ENCODE measurements around the gene UBTD2. TPM values are rescaled to one million over a fixed set of nuclear protein-coding genes. Genes with fewer than 3 reads are reported as not detected.

UBTD2 gene
- total RNA-seq, 4 donors from 2014 or later, result 19.4 to 31.0 (median 26.2) TPM

GRCh38 chr5:172319708-172320441, 36.3 kb upstream of the UBTD2 start:
- no peaks in the 10 kb centered on the region for H3K36me3 ChIP-seq
- 58 to 62% methylated on average over 4 of the region's 4 CpGs for WGBS, 2 donors
- no peak for DNase-seq (ENCODE audit: low spot score in 2 of 2)
- no peak for TF ChIP-seq POLR2A (IDR thresholded peaks at IDR 0.05)
- TF ChIP-seq EP300 (IDR thresholded peaks at IDR 0.05), result no peak
- TF ChIP-seq CTCF (IDR thresholded peaks at IDR 0.05), result no peak
- H3K4me1 ChIP-seq, result peaks cover 0 to 8% (median 2%) of the 10 kb centered on the region in 4 donors
- no peaks in the 10 kb centered on the region for H3K27me3 ChIP-seq
- H3K9me3 ChIP-seq, result no peaks in the 10 kb centered on the region
- H3K4me3 ChIP-seq, result no peak overlapping the region
- peak overlapping the region in 1 of 4 donors; percentile 6 for H3K27ac ChIP-seq

- H3K9me3 ChIP-seq, result no peaks in the 10 kb centered on the region
- H3K4me3 ChIP-seq, result no peak overlapping the region
- DNase-seq (ENCODE audit: low spot score in 2 of 2), result no peak
- no peak overlapping the region for H3K27ac ChIP-seq
- WGBS, 2 donors, result 90 to 92% methylated on average over 11 of the region's 11 CpGs
- H3K27me3 ChIP-seq, result no peaks in the 10 kb centered on the region
- peaks cover 0 to 11% (median 2%) of the 10 kb centered on the region in 4 donors for H3K4me1 ChIP-seq
- TF ChIP-seq CTCF (IDR thresholded peaks at IDR 0.05) (no peak), EP300 (IDR thresholded peaks at IDR 0.05) (no peak), POLR2A (IDR thresholded peaks at IDR 0.05) (no peak)
- no peaks in the 10 kb centered on the region for H3K36me3 ChIP-seq
Observed at GRCh38 chr5:172315587-172316493, 32.3 kb upstream of the UBTD2 start.

- H3K4me3 ChIP-seq, result no peak overlapping the region
- no peak for DNase-seq (ENCODE audit: low spot score in 2 of 2)
- no peaks in the 10 kb centered on the region for H3K9me3 ChIP-seq
- peaks cover 0 to 3% (median 0%) of the 10 kb centered on the region in 4 donors for H3K4me1 ChIP-seq
- TF ChIP-seq POLR2A (IDR thresholded peaks at IDR 0.05), result no peak
- TF ChIP-seq CTCF (IDR thresholded peaks at IDR 0.05), result no peak
- TF ChIP-seq EP300 (IDR thresholded peaks at IDR 0.05), result no peak
- no peaks in the 10 kb centered on the region for H3K27me3 ChIP-seq
- no peak overlapping the region for H3K27ac ChIP-seq
- WGBS, 2 donors, result 71 to 77% methylated on average over 4 of the region's 4 CpGs
- no peaks in the 10 kb centered on the region for H3K36me3 ChIP-seq
Observed at GRCh38 chr5:172313915-172314314, 30.4 kb upstream of the UBTD2 start.

GRCh38 chr5:172312286-172312685, 28.7 kb upstream of the UBTD2 start:
- H3K9me3 ChIP-seq, result no peaks in the 10 kb centered on the region
- no peaks in the 10 kb centered on the region for H3K27me3 ChIP-seq
- H3K4me3 ChIP-seq, result no peak overlapping the region
- 32 to 33% methylated on average over 1 of the region's 1 CpG for WGBS, 2 donors
- TF ChIP-seq POLR2A (IDR thresholded peaks at IDR 0.05) (no peak), EP300 (IDR thresholded peaks at IDR 0.05) (peak in 1 of 2 donors; percentile 39)
- H3K27ac ChIP-seq, result peak overlapping the region in 3 of 4 donors; percentile 0 to 73 (median 38)
- peaks cover 0 to 3% (median 0%) of the 10 kb centered on the region in 4 donors for H3K4me1 ChIP-seq
- H3K36me3 ChIP-seq, result no peaks in the 10 kb centered on the region
- DNase-seq (ENCODE audit: low spot score in 2 of 2), result peak in 1 of 2 donors; percentile 49

- Histone ChIP-seq H3K9me3 (no peaks in the 10 kb centered on the region), H3K36me3 (no peaks in the 10 kb centered on the region), H3K4me3 (no peak overlapping the region), H3K4me1 (peaks cover 0 to 3% (median 0%) of the 10 kb centered on the region in 4 donors), H3K27me3 (no peaks in the 10 kb centered on the region), H3K27ac (peak overlapping the region in 2 of 4 donors; percentile 38 to 73)
- peak in 1 of 2 donors; percentile 70 for TF ChIP-seq EP300 (IDR thresholded peaks at IDR 0.05)
- no peak for TF ChIP-seq CTCF (IDR thresholded peaks at IDR 0.05)
- peak; percentile 55 to 66 for DNase-seq (ENCODE audit: low spot score in 2 of 2)
- 70 to 74% methylated on average over 4 of the region's 4 CpGs for WGBS, 2 donors
Observed at GRCh38 chr5:172311605-172312004, 28.0 kb upstream of the UBTD2 start.

All from tibial nerve (tissue), 4 donors.